HepG2 (cell line): ENCODE measurements around the gene C6orf136. TPM values are rescaled to one million over a fixed set of nuclear protein-coding genes. Genes with fewer than 3 reads are reported as not detected.

Source experiments
- AGO2 ChIP-seq: fragments of 200-400 bp; formaldehyde crosslinking; optimal IDR thresholded peaks from 2 replicates; pipeline ENCODE3; 2017; ENCODE audit warnings: mild to moderate bottlenecking, low read depth, low read length, moderate library complexity
- IKZF4 ChIP-seq: sonication (generic); formaldehyde crosslinking; IDR thresholded peaks from 2 replicates; pipeline ENCODE4 v1.5.1; 2020; ENCODE audit warnings: borderline replicate concordance, mild to moderate bottlenecking, low read depth, missing genetic modification reagents; ENCODE audit errors: not compliant biosample characterization
- KDM3A ChIP-seq: IDR thresholded peaks from 2 replicates; pipeline ENCODE4 v1.6.1; 2018; ENCODE audit warnings: low read depth, missing compliant biosample characterization
- KLF13 ChIP-seq: sonication (generic); formaldehyde crosslinking; IDR thresholded peaks from 2 replicates; pipeline ENCODE4 v1.4.0; 2020; ENCODE audit warnings: mild to moderate bottlenecking, missing genetic modification reagents
- NRL ChIP-seq: sonication (generic); formaldehyde crosslinking; IDR thresholded peaks from 2 replicates; pipeline ENCODE4 v1.5.0; 2020; ENCODE audit warnings: missing genetic modification reagents, mild to moderate bottlenecking, moderate library complexity, borderline replicate concordance
- PTBP1 ChIP-seq: fragments of 200-400 bp; formaldehyde crosslinking; IDR thresholded peaks from 2 replicates; pipeline ENCODE4 v1.6.1; 2018; ENCODE audit warnings: low read length, low read depth; ENCODE audit not compliant: poor library complexity, severe bottlenecking
- RXRA ChIP-seq: sonication (generic); formaldehyde crosslinking; IDR thresholded peaks from 2 replicates; pipeline ENCODE4 v1.5.1; 2020; ENCODE audit warnings: missing genetic modification reagents
- SETDB1 ChIP-seq: sonication (generic); formaldehyde crosslinking; IDR thresholded peaks from 2 replicates; pipeline ENCODE4 v1.5.1; 2020; ENCODE audit warnings: missing genetic modification reagents, mild to moderate bottlenecking, borderline replicate concordance
- TSC22D2 ChIP-seq: sonication (generic); formaldehyde crosslinking; IDR thresholded peaks from 2 replicates; pipeline ENCODE4 v1.5.1; 2020; ENCODE audit warnings: missing genetic modification reagents, mild to moderate bottlenecking, borderline replicate concordance
- ZNF234 ChIP-seq: sonication (generic); formaldehyde crosslinking; conservative IDR thresholded peaks from 2 replicates; pipeline ENCODE4 v1.5.1; 2020; ENCODE audit warnings: mild to moderate bottlenecking, missing genetic modification reagents
- ZNF556 ChIP-seq: sonication (generic); formaldehyde crosslinking; IDR thresholded peaks from 2 replicates; pipeline ENCODE4 v1.4.0; 2020; ENCODE audit warnings: mild to moderate bottlenecking, missing genetic modification reagents, borderline replicate concordance
- ZNF605 ChIP-seq: sonication (generic); formaldehyde crosslinking; IDR thresholded peaks from 2 replicates; pipeline ENCODE4 v1.8.0; 2022; ENCODE audit warnings: mild to moderate bottlenecking, missing genetic modification reagents
- ZNF790 ChIP-seq: sonication (generic); formaldehyde crosslinking; IDR thresholded peaks from 2 replicates; pipeline ENCODE4 v1.8.0; 2022; ENCODE audit warnings: missing genetic modification reagents, mild to moderate bottlenecking, borderline replicate concordance
- ZNF878 ChIP-seq: sonication (generic); formaldehyde crosslinking; IDR thresholded peaks from 2 replicates; pipeline ENCODE4 v1.8.1; 2023; ENCODE audit warnings: mild to moderate bottlenecking, missing genetic modification reagents, moderate library complexity
- polyA plus RNA-seq, 8 experiments: library from polyadenylated mRNA; depleted of rRNA in 3 of 8; stranded (reverse) in 7 of 8; unstranded in 1 of 8; fragments of >200 nt; fragmentation: Illumina TruSeq in 4 of 8; extraction: Trizol in 4 of 8; gene quantifications; 2 replicates each; pipeline versions ENCODE4 v1.2.1 to v1.2.3, GENCODE V29; 2011 to 2016; ENCODE audit warnings: low read depth in 4 of 8, missing spikeins in 1 of 8, mixed read lengths in 1 of 8; ENCODE audit not compliant: insufficient read depth in 1 of 8
- total RNA-seq, 5 experiments: library from RNA; depleted of rRNA; stranded (reverse); fragments of >200 nt; fragmentation: Illumina TruSeq; extraction: Trizol; gene quantifications; 2 replicates each; pipeline ENCODE4 v1.2.3, GENCODE V29; 2016; ENCODE audit warnings: low read depth in 1 of 5
- TF ChIP-seq, protein P1 (sequence below): sonication (generic); formaldehyde crosslinking; IDR thresholded peaks from 2 replicates; pipeline ENCODE4 v1.5.0; 2020; ENCODE audit warnings: missing genetic modification reagents
- TF ChIP-seq, protein P2 (sequence below), 2 experiments: sonication (generic) in 1 of 2; formaldehyde crosslinking in 1 of 2; IDR thresholded peaks; 2 replicates each; pipeline versions ENCODE4 v1.6.1 to v1.9.0; 2014 to 2022; ENCODE audit warnings: antibody characterized with exemption in 1 of 2, borderline replicate concordance in 1 of 2, inconsistent platforms in 1 of 2, low read depth in 1 of 2, missing genetic modification reagents in 1 of 2
- TF ChIP-seq, protein P3 (sequence below): sonication (generic); formaldehyde crosslinking; IDR thresholded peaks from 2 replicates; pipeline ENCODE4 v1.5.1; 2020; ENCODE audit warnings: missing genetic modification reagents, mild to moderate bottlenecking, borderline replicate concordance

The C6orf136 gene
- total and polyA plus RNA-seq, 2 of the 13 experiments (the other 11 are each of a cell fraction or from before 2014, with no cell fraction given), result 12.0 to 26.2 TPM

DNA sequence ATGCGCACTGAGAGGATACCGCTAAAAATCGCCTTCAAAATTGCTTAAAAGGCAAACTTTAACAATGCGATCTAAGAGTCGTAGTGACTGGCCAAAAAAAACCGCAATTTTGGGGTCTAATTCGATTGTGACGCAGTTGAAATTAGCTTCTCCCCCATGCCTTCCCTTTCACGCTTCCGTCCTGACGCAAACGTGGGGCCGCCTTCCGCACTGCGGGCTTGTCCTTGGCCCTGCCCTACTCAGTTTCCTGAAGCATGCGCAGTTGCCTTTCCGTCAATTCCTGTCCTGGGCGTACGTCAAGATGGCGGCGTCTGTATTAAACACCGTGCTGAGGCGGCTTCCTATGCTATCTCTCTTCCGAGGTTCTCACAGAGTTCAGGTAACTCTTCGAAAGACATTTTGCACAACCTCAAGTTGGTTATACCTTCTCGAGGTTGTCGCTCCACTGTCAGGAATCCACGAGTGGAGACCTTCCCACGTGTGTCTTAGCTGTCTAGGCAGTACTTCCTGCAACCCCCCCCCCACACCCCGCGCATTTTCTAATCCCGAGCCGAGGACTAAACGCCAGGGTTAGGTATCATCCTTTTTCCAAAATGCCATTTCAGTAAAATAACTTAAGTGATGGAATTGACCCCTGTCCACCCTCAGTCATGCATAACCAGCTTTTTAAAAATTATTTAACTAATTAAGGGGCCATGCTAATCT lies 29.2 kb upstream of the C6orf136 start, which contains the start of gene MRPS18B (continued):
- TF ChIP-seq RXRA, result peak; percentile 64
- TF ChIP-seq TSC22D2 (CRISPR knock-in tag), result no peak
- TF ChIP-seq ZNF790 (CRISPR knock-in tag), result no peak
- TF ChIP-seq ZNF605 (CRISPR knock-in tag), result peak; percentile 3; the same call in 1 of the 2 replicates
- no peak for TF ChIP-seq IKZF4 (CRISPR knock-in tag)
- TF ChIP-seq, protein P1, sequence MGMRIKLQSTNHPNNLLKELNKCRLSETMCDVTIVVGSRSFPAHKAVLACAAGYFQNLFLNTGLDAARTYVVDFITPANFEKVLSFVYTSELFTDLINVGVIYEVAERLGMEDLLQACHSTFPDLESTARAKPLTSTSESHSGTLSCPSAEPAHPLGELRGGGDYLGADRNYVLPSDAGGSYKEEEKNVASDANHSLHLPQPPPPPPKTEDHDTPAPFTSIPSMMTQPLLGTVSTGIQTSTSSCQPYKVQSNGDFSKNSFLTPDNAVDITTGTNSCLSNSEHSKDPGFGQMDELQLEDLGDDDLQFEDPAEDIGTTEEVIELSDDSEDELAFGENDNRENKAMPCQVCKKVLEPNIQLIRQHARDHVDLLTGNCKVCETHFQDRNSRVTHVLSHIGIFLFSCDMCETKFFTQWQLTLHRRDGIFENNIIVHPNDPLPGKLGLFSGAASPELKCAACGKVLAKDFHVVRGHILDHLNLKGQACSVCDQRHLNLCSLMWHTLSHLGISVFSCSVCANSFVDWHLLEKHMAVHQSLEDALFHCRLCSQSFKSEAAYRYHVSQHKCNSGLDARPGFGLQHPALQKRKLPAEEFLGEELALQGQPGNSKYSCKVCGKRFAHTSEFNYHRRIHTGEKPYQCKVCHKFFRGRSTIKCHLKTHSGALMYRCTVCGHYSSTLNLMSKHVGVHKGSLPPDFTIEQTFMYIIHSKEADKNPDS (CRISPR knock-in tag), result no peak
- TF ChIP-seq, protein P2, sequence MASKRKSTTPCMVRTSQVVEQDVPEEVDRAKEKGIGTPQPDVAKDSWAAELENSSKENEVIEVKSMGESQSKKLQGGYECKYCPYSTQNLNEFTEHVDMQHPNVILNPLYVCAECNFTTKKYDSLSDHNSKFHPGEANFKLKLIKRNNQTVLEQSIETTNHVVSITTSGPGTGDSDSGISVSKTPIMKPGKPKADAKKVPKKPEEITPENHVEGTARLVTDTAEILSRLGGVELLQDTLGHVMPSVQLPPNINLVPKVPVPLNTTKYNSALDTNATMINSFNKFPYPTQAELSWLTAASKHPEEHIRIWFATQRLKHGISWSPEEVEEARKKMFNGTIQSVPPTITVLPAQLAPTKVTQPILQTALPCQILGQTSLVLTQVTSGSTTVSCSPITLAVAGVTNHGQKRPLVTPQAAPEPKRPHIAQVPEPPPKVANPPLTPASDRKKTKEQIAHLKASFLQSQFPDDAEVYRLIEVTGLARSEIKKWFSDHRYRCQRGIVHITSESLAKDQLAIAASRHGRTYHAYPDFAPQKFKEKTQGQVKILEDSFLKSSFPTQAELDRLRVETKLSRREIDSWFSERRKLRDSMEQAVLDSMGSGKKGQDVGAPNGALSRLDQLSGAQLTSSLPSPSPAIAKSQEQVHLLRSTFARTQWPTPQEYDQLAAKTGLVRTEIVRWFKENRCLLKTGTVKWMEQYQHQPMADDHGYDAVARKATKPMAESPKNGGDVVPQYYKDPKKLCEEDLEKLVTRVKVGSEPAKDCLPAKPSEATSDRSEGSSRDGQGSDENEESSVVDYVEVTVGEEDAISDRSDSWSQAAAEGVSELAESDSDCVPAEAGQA (IDR thresholded peaks at IDR 0.05; ENCODE audit: low read depth), result peak; percentile 76
- TF ChIP-seq, protein P2 (CRISPR knock-in tag; IDR thresholded peaks at IDR 0.05; ENCODE audit: borderline replicate concordance), result 0 out of 2 replicates have a peak, but pooled peaks have one; percentile 13
- TF ChIP-seq KLF13 (CRISPR knock-in tag), result no peak
- TF ChIP-seq NRL (CRISPR knock-in tag), result peak; percentile 53
- TF ChIP-seq PTBP1, result no peak
- TF ChIP-seq, protein P3, sequence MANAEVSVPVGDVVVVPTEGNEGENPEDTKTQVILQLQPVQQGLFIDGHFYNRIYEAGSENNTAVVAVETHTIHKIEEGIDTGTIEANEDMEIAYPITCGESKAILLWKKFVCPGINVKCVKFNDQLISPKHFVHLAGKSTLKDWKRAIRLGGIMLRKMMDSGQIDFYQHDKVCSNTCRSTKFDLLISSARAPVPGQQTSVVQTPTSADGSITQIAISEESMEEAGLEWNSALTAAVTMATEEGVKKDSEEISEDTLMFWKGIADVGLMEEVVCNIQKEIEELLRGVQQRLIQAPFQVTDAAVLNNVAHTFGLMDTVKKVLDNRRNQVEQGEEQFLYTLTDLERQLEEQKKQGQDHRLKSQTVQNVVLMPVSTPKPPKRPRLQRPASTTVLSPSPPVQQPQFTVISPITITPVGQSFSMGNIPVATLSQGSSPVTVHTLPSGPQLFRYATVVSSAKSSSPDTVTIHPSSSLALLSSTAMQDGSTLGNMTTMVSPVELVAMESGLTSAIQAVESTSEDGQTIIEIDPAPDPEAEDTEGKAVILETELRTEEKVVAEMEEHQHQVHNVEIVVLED (CRISPR knock-in tag), result peak; percentile 96
- TF ChIP-seq KDM3A (CRISPR knock-in tag), result peak; percentile 57
- no peak for TF ChIP-seq SETDB1
- TF ChIP-seq ZNF878 (CRISPR knock-in tag), result peak; percentile 72; the same call in 1 of the 2 replicates
- TF ChIP-seq ZNF234 (CRISPR knock-in tag), result no peak
- no peak for TF ChIP-seq ZNF556 (CRISPR knock-in tag)
- TF ChIP-seq AGO2, result no peak
